Heart right ventricle (tissue), 16 donors: ENCODE data around the gene KCNMA1. TPM values are rescaled to one million over a fixed set of nuclear protein-coding genes. Genes with fewer than 3 reads are reported as not detected.

Source experiments
- ATAC-seq, 8 donors: fragments of 200-7000 bp; cut with Tn5 transposase; one replicate each; pipeline ENCODE4 v1.9.1; 2020; ENCODE audit warnings: mild to moderate bottlenecking in 8 of 8, moderate library complexity in 8 of 8, moderate number of reproducible peaks in 1 of 8
- DNase-seq, 2 donors: peaks; one replicate each; pipeline ENCODE4 v3.0.0-alpha.2; 2020
- H3K27ac ChIP-seq, 10 donors: fragments of 200-600 bp; sonication (generic) in 2 of 10; one replicate each; pipeline versions ENCODE4 v1.5.0 to v1.8.0; 2020 to 2022; ENCODE audit warnings: mild to moderate bottlenecking in 3 of 10
- H3K27me3 ChIP-seq, 7 donors: fragments of 200-600 bp; one replicate each; pipeline ENCODE4 v1.8.0; 2021 to 2022; ENCODE audit warnings: mild to moderate bottlenecking in 2 of 7
- H3K36me3 ChIP-seq, 9 donors: fragments of 200-600 bp; sonication (generic) in 1 of 9; one replicate each; pipeline versions ENCODE4 v1.5.0 to v1.8.0; 2020 to 2022; ENCODE audit warnings: mild to moderate bottlenecking in 2 of 9
- H3K4me1 ChIP-seq, 9 donors: fragments of 200-600 bp; sonication (generic) in 1 of 9; one replicate each; pipeline versions ENCODE4 v1.5.0 to v1.8.0; 2020 to 2022; ENCODE audit warnings: mild to moderate bottlenecking in 4 of 9
- H3K4me3 ChIP-seq, 10 donors: fragments of 200-600 bp; sonication (generic) in 2 of 10; one replicate each; pipeline versions ENCODE4 v1.5.0 to v1.8.0; 2020 to 2022; ENCODE audit warnings: mild to moderate bottlenecking in 7 of 10, moderate library complexity in 2 of 10
- H3K9me3 ChIP-seq, 11 donors: fragments of 200-600 bp in 10 of 11; sonication (generic) in 2 of 11; one replicate each; pipeline versions ENCODE4 v1.5.0 to v1.8.0; 2013 to 2022; ENCODE audit warnings: mild to moderate bottlenecking in 2 of 11, control low read depth in 1 of 11, moderate library complexity in 1 of 11
- WGBS, 2 donors: extraction: QIAGEN DNeasy Blood & Tissue Kit; methylation state at CpG; one replicate each; pipeline ENCODE4 v1.1.7; 2013; ENCODE audit warnings: inconsistent platforms in 1 of 2; 5-methylcytosine and 5-hydroxymethylcytosine counted together
- intact Hi-C, 10 donors: fragments of 100-400 bp; cut with DNase I; formaldehyde crosslinking; loops; one replicate each; pipeline versions ENCODE4 v1.11.1 to v1.14.2; 2022
- polyA plus RNA-seq, 2 donors: library from polyadenylated mRNA; stranded (reverse); fragments of 200-250 nt; gene quantifications; one replicate each; pipeline ENCODE4 v1.2.3, GENCODE V29; 2013
- total RNA-seq, 10 donors: library from RNA; stranded (reverse); fragmentation: NEBNext Ultra II Directional in 3 of 10; extraction: Animal tissue kit (Norgen Biotek cat#: 25700) in 3 of 10; gene quantifications; one replicate each; pipeline versions ENCODE4 v1.2.1 to v1.2.4, GENCODE V29; 2021 to 2023
- TF ChIP-seq, protein P1 (sequence below), 9 donors: fragments of 200-600 bp; sonication (generic) in 2 of 9; IDR thresholded peaks; one replicate each; pipeline versions ENCODE4 v1.5.0 to v1.8.0; 2021 to 2022; ENCODE audit warnings: antibody characterized with exemption in 9 of 9, mild to moderate bottlenecking in 5 of 9, moderate library complexity in 1 of 9
- donor health status: Arrhythmogenic right ventricular cardiomyopathy.
- donor health status: ischemic (EF 13 %, LVEDD 7.1; RV severe dilation, severe dysfunction).
- donor health status: healthy with polysubstance abuse.
- donor health status: DM: no; HTN: yes; CAD: no.
- donor health status: DM: no; HTN: no; CAD: no.
- donor health status: ischemic (EF 25% LVEDD 6.9; RV normal size, moderate dysfunction).
- donor health status: ischemic (EF 25% LVEDD 5.7; RV mildly dilated, moderate dysfunction).
- donor health status: healthy.
- donor health status: DM: yes; HTN: yes; CAD: no.
- donor health status: Ischemic cardiomyopathy.
- donor health status: ischemic (EF 35%, LVEDD 5.7; RV mildly dilated, moderate dysfunction).
- donor health status: nonischemic (EF 11% LVEDD 7.7; RV severe dilation, severe dysfunction).
- donor health status: DM: yes; HTN: yes; CAD: no.
- donor health status: PGD.
- donor health status: ischemic (EF 29% LVEDD 5.4; RV normal size, mild dysfunction).
- donor health status: nonischemic (EF 23%, LVEDD 6.1; RV moderate dilation, normal function).

Gene KCNMA1
- total and polyA plus RNA-seq, 12 donors: 0.59 to 5.3 (median 1.6) TPM

DNA sequence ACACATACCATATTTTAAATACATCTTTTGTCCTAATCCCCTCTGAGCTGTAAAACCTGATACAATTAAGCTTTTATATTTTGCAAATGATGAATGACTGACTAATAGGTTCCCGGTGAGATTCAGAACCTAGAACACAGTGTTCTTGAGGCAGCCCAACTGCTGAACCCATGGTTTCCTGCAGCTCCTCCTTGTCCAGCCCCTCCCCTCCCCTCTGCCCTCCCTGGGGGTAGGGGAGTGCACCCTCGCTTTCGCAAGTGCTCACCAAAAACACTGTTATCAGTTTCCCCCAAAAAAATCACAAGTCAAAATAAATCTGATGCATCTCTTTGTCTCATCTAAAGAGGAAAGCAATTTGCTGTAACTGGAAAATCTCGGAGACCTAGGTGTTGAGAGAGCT, 602.8 kb downstream of the KCNMA1 start:
- Histone ChIP-seq H3K27me3 (peaks cover 0 to 29% (median 8%) of the 10 kb centered on the region in 7 donors), H3K4me1 (peaks cover 0 to 20% (median 0%) of the 10 kb centered on the region in 9 donors), H3K27ac (no peak overlapping the region), H3K9me3 (no peaks in the 10 kb centered on the region), H3K4me3 (no peak overlapping the region), H3K36me3 (no peaks in the 10 kb centered on the region)
- ATAC-seq: no peak
- DNase-seq: no peak
- TF ChIP-seq, protein P1, sequence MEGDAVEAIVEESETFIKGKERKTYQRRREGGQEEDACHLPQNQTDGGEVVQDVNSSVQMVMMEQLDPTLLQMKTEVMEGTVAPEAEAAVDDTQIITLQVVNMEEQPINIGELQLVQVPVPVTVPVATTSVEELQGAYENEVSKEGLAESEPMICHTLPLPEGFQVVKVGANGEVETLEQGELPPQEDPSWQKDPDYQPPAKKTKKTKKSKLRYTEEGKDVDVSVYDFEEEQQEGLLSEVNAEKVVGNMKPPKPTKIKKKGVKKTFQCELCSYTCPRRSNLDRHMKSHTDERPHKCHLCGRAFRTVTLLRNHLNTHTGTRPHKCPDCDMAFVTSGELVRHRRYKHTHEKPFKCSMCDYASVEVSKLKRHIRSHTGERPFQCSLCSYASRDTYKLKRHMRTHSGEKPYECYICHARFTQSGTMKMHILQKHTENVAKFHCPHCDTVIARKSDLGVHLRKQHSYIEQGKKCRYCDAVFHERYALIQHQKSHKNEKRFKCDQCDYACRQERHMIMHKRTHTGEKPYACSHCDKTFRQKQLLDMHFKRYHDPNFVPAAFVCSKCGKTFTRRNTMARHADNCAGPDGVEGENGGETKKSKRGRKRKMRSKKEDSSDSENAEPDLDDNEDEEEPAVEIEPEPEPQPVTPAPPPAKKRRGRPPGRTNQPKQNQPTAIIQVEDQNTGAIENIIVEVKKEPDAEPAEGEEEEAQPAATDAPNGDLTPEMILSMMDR (IDR thresholded peaks at IDR 0.05): no peak
- intact Hi-C loops: loop anchor here in 1 of 10 donors (5.0 kb wide), 1 partner anchor 78 kb away; no protein-coding TSS in a partner anchor
- WGBS, 2 donors: 83 to 86% methylated on average over 4 of the region's 4 CpGs

DNA sequence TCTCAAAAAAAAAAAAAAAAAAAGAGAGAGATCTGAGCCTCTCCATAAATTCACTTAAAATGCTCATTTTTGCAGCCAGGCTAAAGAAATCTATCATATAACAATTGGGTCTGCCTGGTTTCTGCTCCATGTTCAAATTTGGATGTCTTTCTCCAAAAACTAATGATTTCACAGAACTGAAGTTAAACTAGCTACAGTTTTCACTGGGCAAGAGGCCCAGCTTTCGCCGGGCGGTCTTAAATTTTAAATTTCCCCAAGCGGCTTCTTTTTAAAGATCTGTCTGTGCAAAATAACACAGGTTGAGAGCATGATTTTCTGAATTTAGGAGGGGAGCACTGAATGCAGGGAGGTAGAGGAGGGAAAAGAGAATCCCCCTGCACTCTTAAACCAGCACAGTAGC, 603.4 kb downstream of the KCNMA1 start:
- Histone ChIP-seq H3K27me3 (peaks cover 0 to 29% (median 8%) of the 10 kb centered on the region in 7 donors), H3K9me3 (no peaks in the 10 kb centered on the region), H3K4me3 (no peak overlapping the region), H3K36me3 (no peaks in the 10 kb centered on the region), H3K4me1 (peaks cover 0 to 20% (median 0%) of the 10 kb centered on the region in 9 donors), H3K27ac (no peak overlapping the region)
- 86% methylated on average over 4 of the region's 4 CpGs for WGBS, 2 donors
- intact Hi-C loops: no loop called here
- ATAC-seq: no peak
- DNase-seq: no peak
- TF ChIP-seq, protein P1 (IDR thresholded peaks at IDR 0.05): no peak

DNA sequence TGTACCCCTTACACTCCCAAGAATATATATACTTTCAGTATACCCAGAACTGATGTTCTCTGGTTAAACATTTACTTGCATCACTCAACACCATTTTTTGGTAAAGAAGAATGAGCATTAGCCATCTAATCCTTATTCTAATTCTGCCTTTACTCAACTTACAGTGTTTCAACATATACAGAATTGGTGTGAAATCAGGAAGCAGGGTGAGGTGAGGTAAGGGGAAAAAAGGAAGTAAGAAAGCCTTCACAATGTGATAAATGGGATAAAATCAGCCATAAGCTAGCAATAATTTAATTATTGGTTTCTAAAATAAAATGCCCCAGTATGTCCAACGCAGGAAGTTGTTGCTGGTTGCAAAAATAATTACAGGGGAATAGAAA, 605.4 kb downstream of the KCNMA1 start:
- no peak for DNase-seq
- 60 to 67% methylated on average over 1 of the region's 1 CpG for WGBS, 2 donors
- Histone ChIP-seq H3K27me3 (peaks cover 0 to 31% (median 11%) of the 10 kb centered on the region in 7 donors), H3K4me3 (no peak overlapping the region), H3K9me3 (no peaks in the 10 kb centered on the region), H3K4me1 (peaks cover 0 to 20% (median 0%) of the 10 kb centered on the region in 9 donors), H3K27ac (no peak overlapping the region), H3K36me3 (no peaks in the 10 kb centered on the region)
- TF ChIP-seq, protein P1 (IDR thresholded peaks at IDR 0.05): no peak
- intact Hi-C loops: no loop called here
- ATAC-seq: no peak

DNA sequence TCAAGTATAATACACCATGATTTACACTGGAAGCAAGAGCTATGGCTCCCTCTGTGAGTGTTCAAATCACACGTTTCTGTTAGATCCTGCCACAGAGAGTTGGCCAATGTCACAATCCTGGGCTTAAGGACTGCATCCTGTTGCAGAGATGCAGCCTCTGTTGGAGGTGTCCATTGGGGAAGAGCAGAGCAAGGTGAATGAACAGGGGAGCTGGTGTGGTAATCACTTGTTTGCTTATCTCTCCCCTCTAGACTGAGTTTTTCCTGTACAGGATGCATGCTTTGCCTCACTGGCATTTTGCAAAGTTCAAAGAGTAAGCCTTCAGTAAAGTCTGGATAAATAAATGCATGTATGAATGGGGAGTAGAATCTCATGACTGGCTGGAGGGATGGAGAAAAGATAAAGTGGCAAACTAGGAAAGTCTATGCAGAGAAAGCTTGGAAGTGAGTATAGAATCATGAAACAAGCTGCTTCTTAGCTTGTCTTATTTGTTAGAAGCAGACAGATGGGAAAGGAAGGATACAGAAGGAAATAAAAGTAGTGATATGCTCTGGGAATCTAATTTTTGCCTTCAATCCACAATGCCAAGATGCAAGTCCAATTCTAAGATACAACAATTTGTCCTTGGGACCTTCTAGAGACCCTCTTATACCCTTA, 605.9 kb downstream of the KCNMA1 start:
- WGBS, 2 donors: 46 to 58% methylated on average over 1 of the region's 1 CpG
- H3K36me3 ChIP-seq: no peaks in the 10 kb centered on the region
- TF ChIP-seq, protein P1 (IDR thresholded peaks at IDR 0.05): no peak
- DNase-seq (no peak), ATAC-seq (no peak)
- no peak overlapping the region for H3K4me3 ChIP-seq
- no peak overlapping the region for H3K27ac ChIP-seq
- peaks cover 0 to 31% (median 11%) of the 10 kb centered on the region in 7 donors for H3K27me3 ChIP-seq
- no peaks in the 10 kb centered on the region for H3K9me3 ChIP-seq
- peaks cover 0 to 20% (median 0%) of the 10 kb centered on the region in 9 donors for H3K4me1 ChIP-seq
- intact Hi-C loops: no loop called here
